GM12878 (cell line): Measurements from ENCODE around the gene WHRN. TPM values are rescaled to one million over a fixed set of nuclear protein-coding genes. Genes with fewer than 3 reads are reported as not detected.

Experiments
- ATAC-seq: fragments of 200-7000 bp; cut with Tn5 transposase; 3 replicates; pipeline ENCODE4 v1.9.1; 2020; ENCODE audit warnings: mild to moderate bottlenecking, moderate library complexity
- BruUV-seq: library from RNA; stranded (reverse); fragments of 400-500 nt; replicated peaks from 2 replicates; lab custom pipeline; 2021; lab: Mats Ljungman, UMichigan
- CTCF ChIA-PET: fragments of 300-600 bp; sonication (Branson Sonifier 250); formaldehyde crosslinking; extraction: SDS; loops from one replicate; lab custom pipeline; 2021; ENCODE audit warnings: inconsistent platforms; lab: Yijun Ruan, JAX
- POLR2A ChIA-PET: fragments of 350-600 bp; formaldehyde crosslinking; extraction: SDS; loops from one replicate; lab custom pipeline; 2021; ENCODE audit warnings: inconsistent platforms; lab: Charles Lee
- RAD21 ChIA-PET: fragments of 300-600 bp; sonication (Branson Sonifier 250); formaldehyde crosslinking; loops from one replicate; lab custom pipeline; 2023; ENCODE audit warnings: antibody characterized with exemption; ENCODE audit not compliant: unreplicated experiment; lab: Charles Lee
- SMC1A ChIA-PET: fragments of 300-600 bp; sonication (Branson Sonifier 250); formaldehyde crosslinking; loops from one replicate; lab custom pipeline; 2023; ENCODE audit not compliant: unreplicated experiment, uncharacterized antibody; lab: Charles Lee
- DNase-seq: peaks from one replicate; pipeline ENCODE4 v3.0.0-alpha.2; 2011; ENCODE audit warnings: low read depth, low spot score
- FAIRE-seq: peaks from 3 replicates; lab custom pipeline; 2011; peaks lifted over from hg19 to GRCh38; lab: Jason Lieb, UNC
- H2AFZ ChIP-seq: 2 replicates; pipeline ENCODE4 v1.6.0; 2011; ENCODE audit warnings: low read depth, low read length, control low read depth; ENCODE audit not compliant: control insufficient read depth
- H3K27ac ChIP-seq: 2 replicates; pipeline ENCODE4 v1.5.1; 2011; ENCODE audit warnings: control low read depth; ENCODE audit not compliant: control insufficient read depth, insufficient read depth
- H3K27me3 ChIP-seq, 2 experiments: replicated peaks in 1 of 2; 2 replicates each; pipeline versions ENCODE4 v1.6.0 to v1.6.1; 2011; ENCODE audit warnings: low read length in 1 of 2; ENCODE audit not compliant: control insufficient read depth in 2 of 2, insufficient read depth in 2 of 2
- H3K36me3 ChIP-seq, 2 experiments: 2 replicates each; pipeline ENCODE4 v1.5.1; 2011; ENCODE audit warnings: low read length in 1 of 2; ENCODE audit not compliant: control insufficient read depth in 2 of 2, insufficient read depth in 2 of 2
- H3K4me1 ChIP-seq: 2 replicates; pipeline ENCODE4 v1.6.1; 2011; ENCODE audit warnings: mild to moderate bottlenecking, low read length, moderate library complexity, mixed read lengths; ENCODE audit not compliant: control insufficient read depth, insufficient read depth
- H3K4me2 ChIP-seq: 2 replicates; pipeline ENCODE4 v1.6.0; 2011; ENCODE audit warnings: control low read depth; ENCODE audit not compliant: control insufficient read depth, insufficient read depth
- H3K4me3 ChIP-seq: fragments of 200-600 bp; sonication (generic); 2 replicates; pipeline ENCODE4 v1.5.1; 2016
- H3K79me2 ChIP-seq: 2 replicates; pipeline ENCODE4 v1.6.0; 2011; ENCODE audit warnings: low read length; ENCODE audit not compliant: control insufficient read depth, insufficient read depth
- H3K9ac ChIP-seq: 2 replicates; pipeline ENCODE4 v1.8.0; 2011; ENCODE audit warnings: low read length, control low read depth, mixed read lengths; ENCODE audit not compliant: control insufficient read depth, insufficient read depth
- H3K9me3 ChIP-seq: replicated peaks from 3 replicates; pipeline ENCODE4 v1.5.1; 2011; ENCODE audit warnings: mild to moderate bottlenecking, low read length; ENCODE audit not compliant: control insufficient read depth, insufficient read depth
- H4K20me1 ChIP-seq: 2 replicates; pipeline ENCODE4 v1.6.0; 2011; ENCODE audit not compliant: control insufficient read depth, insufficient read depth
- BRCA1 ChIP-seq: IDR thresholded peaks from 2 replicates; pipeline ENCODE4 v1.6.1; 2011; ENCODE audit warnings: low read depth, low read length, improper control_type of control experiment
- DPF2 ChIP-seq: fragments of 450-650 bp; IDR thresholded peaks from 2 replicates; pipeline ENCODE4 v1.6.1; 2017; ENCODE audit warnings: mild to moderate bottlenecking
- EED ChIP-seq: sonication (generic); IDR thresholded peaks from 2 replicates; pipeline ENCODE4 v1.6.1; 2016; ENCODE audit warnings: antibody characterized with exemption, low read depth
- HDAC2 ChIP-seq: fragments of 200-600 bp; sonication (generic); IDR thresholded peaks from 2 replicates; pipeline ENCODE4 v1.6.1; 2017
- NBN ChIP-seq: fragments of 450-650 bp; IDR thresholded peaks from 2 replicates; pipeline ENCODE4 v1.6.1; 2016
- NFXL1 ChIP-seq: fragments of 450-650 bp; IDR thresholded peaks from 2 replicates; pipeline ENCODE4 v1.6.1; 2017; ENCODE audit warnings: antibody characterized with exemption, mild to moderate bottlenecking, borderline replicate concordance
- PML ChIP-seq: IDR thresholded peaks from 2 replicates; pipeline ENCODE4 v1.6.1; 2012; ENCODE audit warnings: low read length, inconsistent platforms
- SIN3A ChIP-seq: IDR thresholded peaks from 2 replicates; pipeline ENCODE4 v1.6.1; 2012; ENCODE audit warnings: low read depth, low read length, improper control_type of control experiment
- SMARCA5 ChIP-seq: fragments of 450-650 bp; IDR thresholded peaks from 2 replicates; pipeline ENCODE4 v1.6.1; 2017; ENCODE audit warnings: mild to moderate bottlenecking
- ZNF217 ChIP-seq: fragments of 450-650 bp; IDR thresholded peaks from 2 replicates; pipeline ENCODE4 v1.6.1; 2017; ENCODE audit warnings: antibody characterized with exemption, mild to moderate bottlenecking
- WGBS: methylation state at CpG from one replicate; pipeline ENCODE4 v1.1.6; 2016; ENCODE audit warnings: low lambda C conversion rate; ENCODE audit not compliant: insufficient replicate concordance, insufficient coverage; ENCODE audit errors: missing lambda C conversion rate; 5-methylcytosine and 5-hydroxymethylcytosine counted together
- in situ Hi-C: fragments of 300-500 bp; cut with MboI; formaldehyde crosslinking; loops from 9 replicates; pipeline ENCODE4 v1.14.3; 2018; ENCODE audit warnings: mixed read lengths
- intact Hi-C: fragments of 100-400 bp; cut with micrococcal nuclease; formaldehyde crosslinking; loops from one replicate; pipeline ENCODE4 v1.14.2; 2022; ENCODE audit not compliant: unreplicated experiment
- polyA plus RNA-seq, 11 experiments: library from polyadenylated mRNA; depleted of rRNA in 4 of 11; unstranded in 6 of 11; stranded (reverse) in 5 of 11; fragments of >200 nt; fragmentation: Nextera tagmentation in 4 of 11; fragmentation: Illumina TruSeq in 1 of 11; extraction: Ambion mirVana in 4 of 11; extraction: Trizol in 1 of 11; gene quantifications; 1 replicate in 1 of 11; 2 replicates in 10 of 11; pipeline versions ENCODE4 v1.2.1 to v1.2.3, GENCODE V29; 2011 to 2016; ENCODE audit warnings: inconsistent platforms in 2 of 11, missing spikeins in 2 of 11, low read depth in 1 of 11
- total RNA-seq, 4 experiments: library from RNA; depleted of rRNA in 3 of 4; stranded (reverse); fragments of >200 nt in 3 of 4; fragmentation: Illumina TruSeq in 1 of 4; extraction: Trizol in 1 of 4; gene quantifications; 2 replicates each; pipeline versions ENCODE4 v1.2.1 to v1.2.3, GENCODE V29; 2013 to 2021
- TF ChIP-seq, protein P1 (sequence below): fragments of 450-650 bp; IDR thresholded peaks from 2 replicates; pipeline ENCODE4 v1.6.1; 2017; ENCODE audit warnings: mild to moderate bottlenecking, moderate library complexity

WHRN gene
- total and polyA plus RNA-seq, 10 of the 15 experiments (the other 5 are each of a cell fraction or from before 2014, with no cell fraction given) = 0.04 to 18.2 (median 0.68) TPM; not detected in 1

DNA sequence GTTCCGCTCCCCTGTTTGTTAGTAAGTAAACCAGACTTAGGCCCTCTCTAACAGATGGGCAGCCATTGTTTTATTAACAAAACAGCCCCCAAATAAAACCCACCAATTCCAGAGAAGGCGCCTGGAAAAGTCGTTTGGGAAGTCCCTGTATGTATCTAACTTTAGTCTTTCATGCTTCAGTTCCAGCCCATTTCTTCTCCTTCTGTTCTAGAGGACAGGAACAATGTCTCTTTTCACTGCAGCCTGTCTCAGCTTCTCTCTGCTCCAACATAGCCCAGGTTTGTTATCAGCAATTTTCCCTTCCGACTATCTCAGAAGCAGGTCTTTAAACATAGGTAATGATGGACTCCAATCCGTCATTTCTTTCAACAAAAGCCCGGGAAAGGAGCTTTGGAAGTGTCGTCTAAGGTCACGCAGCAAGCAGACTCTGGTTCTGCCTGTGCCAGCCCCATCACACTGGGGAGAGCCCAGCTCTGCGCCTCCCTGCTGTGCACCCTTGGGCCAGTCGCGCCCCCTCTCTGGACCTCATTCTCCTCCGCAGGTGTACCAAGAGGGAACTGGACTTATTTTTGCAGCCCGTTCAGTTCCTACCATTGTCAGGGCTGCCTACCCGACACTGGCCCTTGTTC lies 107.9 kb downstream of the WHRN start (continued):
- TF ChIP-seq SIN3A (peak; percentile 55; the same call in 1 of the 2 replicates), ZNF217 (peak; percentile 72; the same call in 1 of the 2 replicates), SMARCA5 (peak; percentile 85), NFXL1 (peak; percentile 94; the same call in 1 of the 2 replicates)
- TF ChIP-seq, protein P1, sequence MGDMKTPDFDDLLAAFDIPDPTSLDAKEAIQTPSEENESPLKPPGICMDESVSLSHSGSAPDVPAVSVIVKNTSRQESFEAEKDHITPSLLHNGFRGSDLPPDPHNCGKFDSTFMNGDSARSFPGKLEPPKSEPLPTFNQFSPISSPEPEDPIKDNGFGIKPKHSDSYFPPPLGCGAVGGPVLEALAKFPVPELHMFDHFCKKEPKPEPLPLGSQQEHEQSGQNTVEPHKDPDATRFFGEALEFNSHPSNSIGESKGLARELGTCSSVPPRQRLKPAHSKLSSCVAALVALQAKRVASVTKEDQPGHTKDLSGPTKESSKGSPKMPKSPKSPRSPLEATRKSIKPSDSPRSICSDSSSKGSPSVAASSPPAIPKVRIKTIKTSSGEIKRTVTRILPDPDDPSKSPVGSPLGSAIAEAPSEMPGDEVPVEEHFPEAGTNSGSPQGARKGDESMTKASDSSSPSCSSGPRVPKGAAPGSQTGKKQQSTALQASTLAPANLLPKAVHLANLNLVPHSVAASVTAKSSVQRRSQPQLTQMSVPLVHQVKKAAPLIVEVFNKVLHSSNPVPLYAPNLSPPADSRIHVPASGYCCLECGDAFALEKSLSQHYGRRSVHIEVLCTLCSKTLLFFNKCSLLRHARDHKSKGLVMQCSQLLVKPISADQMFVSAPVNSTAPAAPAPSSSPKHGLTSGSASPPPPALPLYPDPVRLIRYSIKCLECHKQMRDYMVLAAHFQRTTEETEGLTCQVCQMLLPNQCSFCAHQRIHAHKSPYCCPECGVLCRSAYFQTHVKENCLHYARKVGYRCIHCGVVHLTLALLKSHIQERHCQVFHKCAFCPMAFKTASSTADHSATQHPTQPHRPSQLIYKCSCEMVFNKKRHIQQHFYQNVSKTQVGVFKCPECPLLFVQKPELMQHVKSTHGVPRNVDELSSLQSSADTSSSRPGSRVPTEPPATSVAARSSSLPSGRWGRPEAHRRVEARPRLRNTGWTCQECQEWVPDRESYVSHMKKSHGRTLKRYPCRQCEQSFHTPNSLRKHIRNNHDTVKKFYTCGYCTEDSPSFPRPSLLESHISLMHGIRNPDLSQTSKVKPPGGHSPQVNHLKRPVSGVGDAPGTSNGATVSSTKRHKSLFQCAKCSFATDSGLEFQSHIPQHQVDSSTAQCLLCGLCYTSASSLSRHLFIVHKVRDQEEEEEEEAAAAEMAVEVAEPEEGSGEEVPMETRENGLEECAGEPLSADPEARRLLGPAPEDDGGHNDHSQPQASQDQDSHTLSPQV = no peak

- peak overlapping the region; percentile 95 for H3K4me3 ChIP-seq
These were observed 108.6 kb downstream of the WHRN start for GRCh38 chr9:114396558-114397218.

More at GRCh38 chr9:114396558-114397218, 108.6 kb downstream of the WHRN start:
- H3K27me3 ChIP-seq = no peaks in the 10 kb centered on the region
- H3K36me3 ChIP-seq = peaks cover 0 to 5% of the 10 kb centered on the region in 2 experiments; a peak in 2 of 4 replicates
- ChIA-PET POLR2A (interaction anchor here (0.6 to 4.0 kb wide), 14 partner anchors 11 to 1174 kb away, joined by 3 to 127 read pairs (median 3); partner anchors contain the start of genes AKNA and ATP6V1G1), CTCF (interaction anchor here (0.6 to 5.5 kb wide), 19 partner anchors 7 to 256 kb away, joined by 3 to 49 read pairs (median 4); partner anchors contain the start of gene AKNA), SMC1A (interaction anchor here (0.6 to 6.4 kb wide), 19 partner anchors 8 to 257 kb away, joined by 3 to 87 read pairs (median 5); partner anchors contain the start of gene AKNA), RAD21 (interaction anchor here (1.0 to 8.9 kb wide), 13 partner anchors 9 to 270 kb away, joined by 3 to 136 read pairs (median 5); partner anchors contain the start of gene AKNA)
- H3K9ac ChIP-seq = peak overlapping the region; percentile 85
- no peak for TF ChIP-seq PML
- no peak for TF ChIP-seq NBN
- no peak for TF ChIP-seq BRCA1
- no peak for TF ChIP-seq HDAC2
- no peak for TF ChIP-seq DPF2
- no peak for TF ChIP-seq EED
- H3K4me2 ChIP-seq = peak overlapping the region; percentile 53
- no peak overlapping the region for H2AFZ ChIP-seq
- H4K20me1 ChIP-seq = no peaks in the 10 kb centered on the region
- H3K27ac ChIP-seq = peak overlapping the region; percentile 87
- no TSS peak for BruUV-seq
- H3K79me2 ChIP-seq = peaks cover 52% of the 10 kb centered on the region
- WGBS = 40% methylated on average over 16 of the region's 16 CpGs
- no peak for DNase-seq
- no peak for ATAC-seq
- in situ Hi-C loops = no loop called here
- no peak for FAIRE-seq
- no peaks in the 10 kb centered on the region for H3K9me3 ChIP-seq
- H3K4me1 ChIP-seq = peaks cover 34% of the 10 kb centered on the region
- intact Hi-C loops = loop anchor here (1.0 to 2.0 kb wide), 3 partner anchors 11 to 58 kb away; no protein-coding TSS in a partner anchor
